Fibroblast of skin of scalp (primary cell): ENCODE results near the gene GREB1L.
"Not testable (repeated sequence)": the region's sequence is repeated elsewhere in the genome, so short reads cannot be mapped to it uniquely, and the experiment has no call there.

Experiments
- DNase-seq: peaks from one replicate; pipeline ENCODE4 v3.0.0-alpha.2; 2013

Gene GREB1L

GRCh38 chr18:21264651-21265050 lies 22.6 kb downstream of the GREB1L start:
- DNase-seq: no peak

GRCh38 chr18:21265971-21266673 lies 24.1 kb downstream of the GREB1L start:
- no peak for DNase-seq

- DNase-seq: no peak
Observed at GRCh38 chr18:21267400-21267799, 25.4 kb downstream of the GREB1L start.

- no peak for DNase-seq
Observed at GRCh38 chr18:21269349-21269748, 27.3 kb downstream of the GREB1L start.

- DNase-seq: no peak
Observed at GRCh38 chr18:21270453-21270852, 28.4 kb downstream of the GREB1L start.

GRCh38 chr18:21272016-21272579 lies 30.1 kb downstream of the GREB1L start:
- no peak for DNase-seq

GRCh38 chr18:21273568-21273967 lies 31.5 kb downstream of the GREB1L start:
- DNase-seq: no peak

- DNase-seq: no peak
Observed at GRCh38 chr18:21275645-21276044, 33.6 kb downstream of the GREB1L start.

GRCh38 chr18:21277578-21277977 lies 35.5 kb downstream of the GREB1L start:
- no peak for DNase-seq

GRCh38 chr18:21278218-21278617 lies 36.2 kb downstream of the GREB1L start:
- not testable (repeated sequence) for DNase-seq

- no peak for DNase-seq
Observed at GRCh38 chr18:21281603-21282002, 39.6 kb downstream of the GREB1L start.

- no peak for DNase-seq
Observed at GRCh38 chr18:21284540-21284939, 42.5 kb downstream of the GREB1L start.

- no peak for DNase-seq
Observed at GRCh38 chr18:21289827-21290226, 47.8 kb downstream of the GREB1L start.

- DNase-seq: no peak
Observed at GRCh38 chr18:21291106-21291505, 49.1 kb downstream of the GREB1L start.

- DNase-seq: no peak
Observed at GRCh38 chr18:21293479-21293878, 51.4 kb downstream of the GREB1L start.

GRCh38 chr18:21295101-21295500 lies 53.1 kb downstream of the GREB1L start:
- no peak for DNase-seq

GRCh38 chr18:21296045-21296444 lies 54.0 kb downstream of the GREB1L start:
- no peak for DNase-seq

GRCh38 chr18:21298351-21298750 lies 56.3 kb downstream of the GREB1L start:
- DNase-seq: no peak

GRCh38 chr18:21300035-21300907 lies 58.2 kb downstream of the GREB1L start:
- no peak for DNase-seq

- DNase-seq: no peak
Observed at GRCh38 chr18:21300908-21301200, 58.8 kb downstream of the GREB1L start.

GRCh38 chr18:21303445-21303844 lies 61.4 kb downstream of the GREB1L start:
- no peak for DNase-seq

GRCh38 chr18:21303895-21304294 lies 61.9 kb downstream of the GREB1L start:
- DNase-seq: no peak

GRCh38 chr18:21305621-21306020 lies 63.6 kb downstream of the GREB1L start:
- DNase-seq: no peak

GRCh38 chr18:21306368-21306767 lies 64.3 kb downstream of the GREB1L start:
- DNase-seq: no peak
